Naive thymus-derived CD4-positive, alpha-beta T cell (primary cell): Measurements from ENCODE around the gene TMED10. TPM values are rescaled to one million over a fixed set of nuclear protein-coding genes. Genes with fewer than 3 reads are reported as not detected.

Experiments
- ATAC-seq: fragments of 150-1000 bp; cut with Tn5 transposase; 2 replicates; pipeline ENCODE4 v1.10.0; 2021; ENCODE audit warnings: mild to moderate bottlenecking, moderate library complexity
- CTCF ChIA-PET: fragments of 350-600 bp; sonication (Branson Sonifier 250); formaldehyde crosslinking; loops from one replicate; lab custom pipeline; 2021; ENCODE audit warnings: antibody characterized with exemption; lab: Charles Lee
- POLR2A ChIA-PET: fragments of 350-600 bp; sonication (Branson Sonifier 250); formaldehyde crosslinking; loops from one replicate; lab custom pipeline; 2021; ENCODE audit warnings: antibody characterized with exemption, inconsistent platforms; lab: Charles Lee
- DNase-seq, 9 donors: peaks; one replicate each; pipeline versions ENCODE4 v3.0.0 to v3.0.0-alpha.2; 2020 to 2022; ENCODE audit warnings: mixed read lengths in 1 of 9
- H3K27ac ChIP-seq: one replicate; pipeline ENCODE4 v1.7.0; 2013; ENCODE audit warnings: mild to moderate bottlenecking, low read depth, low read length, moderate library complexity
- H3K27me3 ChIP-seq, 2 donors: one replicate each; pipeline ENCODE4 v1.7.0; 2013; ENCODE audit warnings: low read length in 2 of 2, mild to moderate bottlenecking in 2 of 2, moderate library complexity in 2 of 2; ENCODE audit not compliant: control insufficient read depth in 2 of 2, insufficient read depth in 2 of 2
- H3K36me3 ChIP-seq, 3 experiments: 1 replicate in 2 of 3; 2 replicates in 1 of 3; pipeline ENCODE4 v1.7.0; 2013; ENCODE audit warnings: low read length in 3 of 3, mild to moderate bottlenecking in 3 of 3, moderate library complexity in 1 of 3; ENCODE audit not compliant: insufficient read depth in 3 of 3, control insufficient read depth in 2 of 3
- H3K4me1 ChIP-seq, 2 donors: one replicate each; pipeline ENCODE4 v1.7.0; 2013; ENCODE audit warnings: low read length in 2 of 2, mild to moderate bottlenecking in 2 of 2, moderate library complexity in 1 of 2; ENCODE audit not compliant: control insufficient read depth in 2 of 2, insufficient read depth in 2 of 2
- H3K4me3 ChIP-seq: 2 replicates; pipeline ENCODE4 v1.7.0; 2013; ENCODE audit warnings: mild to moderate bottlenecking, low read length
- H3K9me3 ChIP-seq, 3 experiments: 1 replicate in 2 of 3; 2 replicates in 1 of 3; pipeline ENCODE4 v1.7.0; 2013; ENCODE audit warnings: low read length in 3 of 3; ENCODE audit not compliant: control insufficient read depth in 2 of 3
- H3K27ac Mint-ChIP-seq, 9 donors: one replicate each; pipeline ENCODE4 v1.8.0; 2020 to 2022; ENCODE audit warnings: mixed read lengths in 9 of 9, mild to moderate bottlenecking in 8 of 9, moderate library complexity in 5 of 9, inconsistent platforms in 2 of 9
- H3K27me3 Mint-ChIP-seq, 5 donors: one replicate each; pipeline ENCODE4 v1.8.0; 2021 to 2022; ENCODE audit warnings: mixed read lengths in 5 of 5, mild to moderate bottlenecking in 1 of 5
- H3K36me3 Mint-ChIP-seq, 5 donors: one replicate each; pipeline ENCODE4 v1.8.0; 2020 to 2022; ENCODE audit warnings: mixed read lengths in 5 of 5, mild to moderate bottlenecking in 3 of 5, inconsistent platforms in 1 of 5
- H3K4me1 Mint-ChIP-seq, 7 donors: one replicate each; pipeline ENCODE4 v1.8.0; 2020 to 2022; ENCODE audit warnings: mixed read lengths in 7 of 7, mild to moderate bottlenecking in 3 of 7, inconsistent platforms in 1 of 7
- H3K4me3 Mint-ChIP-seq, 10 donors: one replicate each; pipeline ENCODE4 v1.8.0; 2020 to 2022; ENCODE audit warnings: mild to moderate bottlenecking in 10 of 10, mixed read lengths in 10 of 10, moderate library complexity in 6 of 10, inconsistent platforms in 2 of 10
- H3K9me3 Mint-ChIP-seq, 11 donors: one replicate each; pipeline ENCODE4 v1.8.0; 2020 to 2022; ENCODE audit warnings: mixed read lengths in 11 of 11, mild to moderate bottlenecking in 4 of 11, inconsistent platforms in 1 of 11, moderate library complexity in 1 of 11
- intact Hi-C, 2 donors: fragments of 100-400 bp; cut with micrococcal nuclease; formaldehyde crosslinking; loops; one replicate each; pipeline ENCODE4 v1.15.1; 2023
- polyA plus RNA-seq, 2 donors: library from polyadenylated mRNA; unstranded; fragments of 300-500 nt; fragmentation: Illumina TruSeq; gene quantifications; one replicate each; pipeline ENCODE4 v1.2.3, GENCODE V29; 2021
- total RNA-seq, 6 experiments: library from RNA in 5 of 6; stranded (reverse) in 5 of 6; gene quantifications; 1 replicate in 5 of 6; 2 replicates in 1 of 6; pipeline ENCODE4 v1.2.3 and lab custom pipeline; 2021 to 2026

TMED10 gene
- total and polyA plus RNA-seq, 7 experiments from 2014 or later, result 155 to 245 (median 179) TPM

- ChIA-PET POLR2A (no interaction called here), CTCF (interaction anchor here (6.9 kb wide), 1 partner anchor 230 kb away, joined by 78 read pairs; no protein-coding TSS in a partner anchor)
- no peak overlapping the region for H3K4me3 Mint-ChIP-seq
- DNase-seq (no peak), ATAC-seq (no peak)
- Histone ChIP-seq H3K4me1 (no peaks in the 10 kb centered on the region), H3K27me3 (no peaks in the 10 kb centered on the region), H3K27ac (no peak overlapping the region), H3K9me3 (no peaks in the 10 kb centered on the region), H3K4me3 (no peak overlapping the region), H3K36me3 (peaks cover 11 to 71% (median 15%) of the 10 kb centered on the region in 3 experiments)
- no peaks in the 10 kb centered on the region for H3K9me3 Mint-ChIP-seq
- H3K4me1 Mint-ChIP-seq, result no peaks in the 10 kb centered on the region
- intact Hi-C loops, result no loop called here
- peaks cover 0 to 41% (median 16%) of the 10 kb centered on the region in 5 donors for H3K36me3 Mint-ChIP-seq
- H3K27ac Mint-ChIP-seq, result peak overlapping the region in 1 of 9 donors; percentile 62
- no peaks in the 10 kb centered on the region for H3K27me3 Mint-ChIP-seq
Measured at GRCh38 chr14:75091251-75091650, 85.2 kb downstream of the TMED10 start.

- no peak for ATAC-seq
- no peak for DNase-seq
- Histone ChIP-seq H3K4me3 (no peak overlapping the region), H3K9me3 (no peaks in the 10 kb centered on the region), H3K4me1 (no peaks in the 10 kb centered on the region), H3K27ac (no peak overlapping the region), H3K27me3 (no peaks in the 10 kb centered on the region), H3K36me3 (peaks cover 16 to 69% (median 18%) of the 10 kb centered on the region in 3 experiments)
- H3K36me3 Mint-ChIP-seq, result peaks cover 0 to 47% (median 18%) of the 10 kb centered on the region in 5 donors
- H3K4me1 Mint-ChIP-seq, result no peaks in the 10 kb centered on the region
- H3K27ac Mint-ChIP-seq, result no peak overlapping the region
- intact Hi-C loops, result no loop called here
- CTCF ChIA-PET, result interaction anchor here (6.9 kb wide), 1 partner anchor 229 kb away, joined by 78 read pairs; no protein-coding TSS in a partner anchor
- no peaks in the 10 kb centered on the region for H3K9me3 Mint-ChIP-seq
- H3K27me3 Mint-ChIP-seq, result no peaks in the 10 kb centered on the region
- POLR2A ChIA-PET, result no interaction called here
- H3K4me3 Mint-ChIP-seq, result no peak overlapping the region
Measured at GRCh38 chr14:75090353-75090752, 86.1 kb downstream of the TMED10 start.

DNA sequence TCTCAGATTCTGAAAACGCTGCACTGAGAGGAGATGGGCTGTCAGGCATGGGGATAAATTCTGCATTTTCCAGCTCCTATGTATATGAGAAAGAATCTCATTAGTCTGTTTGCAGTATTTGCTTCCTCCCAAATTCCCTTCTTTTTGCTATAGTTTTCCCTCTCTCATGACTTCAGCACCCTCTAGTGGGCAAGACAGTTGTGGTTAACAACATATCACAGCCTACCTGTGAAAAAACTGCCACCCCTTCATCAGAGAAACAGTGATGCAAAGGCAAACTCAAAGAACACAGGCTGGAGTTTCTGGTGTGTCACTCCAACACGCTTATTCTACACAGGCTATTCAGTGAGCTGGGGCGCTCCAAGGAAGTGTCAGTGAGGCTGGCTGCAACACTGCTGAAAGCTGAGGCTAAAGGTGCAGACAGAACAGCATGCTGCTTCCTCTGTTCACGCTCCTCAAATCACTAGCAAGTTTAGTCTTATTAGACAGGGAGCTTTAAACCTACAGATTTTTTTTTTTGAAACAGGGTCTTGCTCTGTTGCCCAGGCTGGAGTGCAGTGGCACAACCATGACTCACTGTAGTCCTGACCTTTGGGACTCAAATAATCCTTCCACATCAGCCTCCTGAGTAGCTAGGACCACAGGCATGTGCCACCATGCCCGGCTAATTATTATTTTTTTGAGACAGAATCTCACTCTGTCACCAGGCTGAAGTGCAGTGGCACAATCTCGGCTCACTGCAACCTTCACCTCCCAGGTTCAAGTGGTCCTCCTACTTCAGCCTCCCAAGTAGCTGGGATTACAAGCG, 87.6 kb downstream of the TMED10 start:
- Mint-ChIP-seq H3K27ac (peak overlapping the region in 1 of 9 donors; percentile 40), H3K9me3 (no peaks in the 10 kb centered on the region), H3K36me3 (peaks cover 5 to 51% (median 12%) of the 10 kb centered on the region in 5 donors), H3K4me3 (no peak overlapping the region), H3K27me3 (no peaks in the 10 kb centered on the region), H3K4me1 (no peaks in the 10 kb centered on the region)
- CTCF ChIA-PET, result interaction anchor here (0.6 to 6.9 kb wide), 21 partner anchors 11 to 480 kb away, joined by 3 to 78 read pairs (median 4); partner anchors contain the start of gene EIF2B2
- peak in 7 of 9 donors; percentile 27 to 55 (median 47) for DNase-seq
- ATAC-seq, result peak; percentile 67
- H3K27ac ChIP-seq, result no peak overlapping the region
- H3K4me3 ChIP-seq, result no peak overlapping the region
- intact Hi-C loops, result loop anchor here (1.0 to 2.0 kb wide), 6 partner anchors 142 to 480 kb away; no protein-coding TSS in a partner anchor
- peaks cover 17 to 69% (median 26%) of the 10 kb centered on the region in 3 experiments for H3K36me3 ChIP-seq
- no peaks in the 10 kb centered on the region for H3K9me3 ChIP-seq
- H3K4me1 ChIP-seq, result no peaks in the 10 kb centered on the region
- H3K27me3 ChIP-seq, result no peaks in the 10 kb centered on the region
- POLR2A ChIA-PET, result interaction anchor here (0.7 to 2.1 kb wide), 2 partner anchors 147 to 183 kb away, joined by 3 to 7 read pairs; no protein-coding TSS in a partner anchor

DNA sequence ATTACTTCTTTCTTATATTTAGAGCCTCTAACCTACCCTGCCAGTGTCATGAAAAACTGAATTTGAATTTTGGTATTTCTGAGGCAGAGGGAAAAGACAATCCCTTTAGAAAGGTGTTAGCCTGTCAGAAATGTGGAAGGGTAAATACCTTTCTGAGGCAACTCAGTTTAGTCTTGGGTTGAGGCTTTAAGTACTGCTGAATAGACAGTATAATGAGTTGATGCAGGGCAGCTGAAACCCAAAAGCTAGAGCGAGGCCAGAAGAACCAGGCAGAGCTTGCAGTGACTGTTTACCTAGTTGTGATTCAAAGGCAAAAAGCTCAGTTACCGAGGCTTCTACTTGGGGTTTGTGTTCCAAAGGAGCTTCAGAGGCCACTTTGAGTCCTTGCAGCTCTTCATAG, 88.3 kb downstream of the TMED10 start:
- Histone ChIP-seq H3K27me3 (no peaks in the 10 kb centered on the region), H3K36me3 (peaks cover 17 to 72% (median 30%) of the 10 kb centered on the region in 3 experiments), H3K9me3 (no peaks in the 10 kb centered on the region), H3K4me1 (no peaks in the 10 kb centered on the region), H3K27ac (no peak overlapping the region), H3K4me3 (no peak overlapping the region)
- intact Hi-C loops, result loop anchor here (1.0 to 2.0 kb wide), 6 partner anchors 142 to 479 kb away; no protein-coding TSS in a partner anchor
- POLR2A ChIA-PET, result interaction anchor here (0.7 to 2.1 kb wide), 2 partner anchors 147 to 183 kb away, joined by 3 to 7 read pairs; no protein-coding TSS in a partner anchor
- no peaks in the 10 kb centered on the region for H3K4me1 Mint-ChIP-seq
- H3K36me3 Mint-ChIP-seq, result peaks cover 5 to 51% (median 11%) of the 10 kb centered on the region in 5 donors
- no peak overlapping the region for H3K4me3 Mint-ChIP-seq
- no peak overlapping the region for H3K27ac Mint-ChIP-seq
- CTCF ChIA-PET, result interaction anchor here (0.6 to 6.9 kb wide), 18 partner anchors 10 to 479 kb away, joined by 3 to 78 read pairs (median 4); partner anchors contain the start of gene EIF2B2
- no peak for ATAC-seq
- H3K9me3 Mint-ChIP-seq, result no peaks in the 10 kb centered on the region
- DNase-seq, result no peak
- no peaks in the 10 kb centered on the region for H3K27me3 Mint-ChIP-seq

DNA sequence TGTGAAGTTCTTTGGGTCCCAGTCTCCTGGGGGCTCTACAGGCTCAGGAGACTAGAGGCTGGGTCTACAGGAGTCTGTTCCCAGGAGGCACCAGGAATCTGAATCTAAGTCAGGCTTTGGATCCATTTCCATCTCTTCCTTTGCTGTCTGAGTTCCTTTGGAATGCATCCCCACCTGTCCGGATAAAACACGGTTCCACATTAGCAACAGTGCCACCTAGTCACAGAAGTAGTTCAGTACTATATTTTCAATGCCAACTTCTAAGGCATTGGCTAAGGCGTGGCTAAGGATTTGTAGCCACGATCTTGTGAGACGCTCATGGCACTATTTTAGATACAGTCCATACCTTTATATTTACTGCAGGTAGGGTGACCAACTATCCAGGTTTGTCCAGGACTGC, 91.9 kb downstream of the TMED10 start:
- Histone ChIP-seq H3K4me3 (no peak overlapping the region), H3K36me3 (peaks cover 17 to 64% (median 27%) of the 10 kb centered on the region in 3 experiments), H3K4me1 (no peaks in the 10 kb centered on the region), H3K9me3 (no peaks in the 10 kb centered on the region), H3K27ac (no peak overlapping the region), H3K27me3 (no peaks in the 10 kb centered on the region)
- Mint-ChIP-seq H3K27me3 (no peaks in the 10 kb centered on the region), H3K27ac (no peak overlapping the region), H3K4me3 (no peak overlapping the region), H3K4me1 (no peaks in the 10 kb centered on the region), H3K9me3 (no peaks in the 10 kb centered on the region), H3K36me3 (peaks cover 5 to 42% (median 8%) of the 10 kb centered on the region in 5 donors)
- ATAC-seq, result no peak
- no peak for DNase-seq
- intact Hi-C loops, result no loop called here
- POLR2A ChIA-PET, result no interaction called here
- CTCF ChIA-PET, result no interaction called here

DNA sequence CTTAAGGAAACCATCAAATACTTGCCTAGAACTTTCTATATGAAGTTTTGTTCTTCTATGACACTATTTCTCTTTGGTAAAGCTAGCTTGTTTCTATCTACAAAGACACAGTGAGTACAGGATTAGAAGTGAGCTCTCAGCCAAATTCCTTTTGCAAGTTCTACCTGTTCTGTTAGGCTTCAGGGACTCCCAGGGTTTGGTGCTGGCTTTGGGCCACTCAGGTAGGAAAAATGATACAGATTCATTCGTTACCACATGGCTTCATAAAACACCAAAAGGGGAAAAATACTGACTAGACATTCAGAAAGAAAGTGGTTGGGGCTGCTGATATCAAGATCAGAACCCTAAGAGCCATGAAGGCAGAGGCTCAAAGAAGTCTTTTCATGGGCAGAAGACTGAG, 93.1 kb downstream of the TMED10 start:
- Histone ChIP-seq H3K27me3 (no peaks in the 10 kb centered on the region), H3K36me3 (peaks cover 16 to 58% (median 27%) of the 10 kb centered on the region in 3 experiments), H3K4me3 (no peak overlapping the region), H3K27ac (no peak overlapping the region), H3K9me3 (no peaks in the 10 kb centered on the region), H3K4me1 (no peaks in the 10 kb centered on the region)
- H3K27ac Mint-ChIP-seq, result peak overlapping the region in 1 of 9 donors; percentile 38
- ChIA-PET CTCF (no interaction called here), POLR2A (no interaction called here)
- no peaks in the 10 kb centered on the region for H3K9me3 Mint-ChIP-seq
- H3K27me3 Mint-ChIP-seq, result no peaks in the 10 kb centered on the region
- H3K4me3 Mint-ChIP-seq, result no peak overlapping the region
- ATAC-seq, result no peak
- DNase-seq, result no peak
- peaks cover 5 to 42% (median 8%) of the 10 kb centered on the region in 5 donors for H3K36me3 Mint-ChIP-seq
- intact Hi-C loops, result no loop called here
- H3K4me1 Mint-ChIP-seq, result no peaks in the 10 kb centered on the region
